Glomerular visceral epithelial cell (primary cell): ENCODE measurements around the gene RUNX1.
A peak's percentile ranks its signal among the peaks of the same experiment; 100 is the strongest.

Experiments used
- DNase-seq: peaks from one replicate; pipeline ENCODE4 v3.0.0-alpha.2; 2016; ENCODE audit errors: extremely low spot score

The RUNX1 gene

DNA sequence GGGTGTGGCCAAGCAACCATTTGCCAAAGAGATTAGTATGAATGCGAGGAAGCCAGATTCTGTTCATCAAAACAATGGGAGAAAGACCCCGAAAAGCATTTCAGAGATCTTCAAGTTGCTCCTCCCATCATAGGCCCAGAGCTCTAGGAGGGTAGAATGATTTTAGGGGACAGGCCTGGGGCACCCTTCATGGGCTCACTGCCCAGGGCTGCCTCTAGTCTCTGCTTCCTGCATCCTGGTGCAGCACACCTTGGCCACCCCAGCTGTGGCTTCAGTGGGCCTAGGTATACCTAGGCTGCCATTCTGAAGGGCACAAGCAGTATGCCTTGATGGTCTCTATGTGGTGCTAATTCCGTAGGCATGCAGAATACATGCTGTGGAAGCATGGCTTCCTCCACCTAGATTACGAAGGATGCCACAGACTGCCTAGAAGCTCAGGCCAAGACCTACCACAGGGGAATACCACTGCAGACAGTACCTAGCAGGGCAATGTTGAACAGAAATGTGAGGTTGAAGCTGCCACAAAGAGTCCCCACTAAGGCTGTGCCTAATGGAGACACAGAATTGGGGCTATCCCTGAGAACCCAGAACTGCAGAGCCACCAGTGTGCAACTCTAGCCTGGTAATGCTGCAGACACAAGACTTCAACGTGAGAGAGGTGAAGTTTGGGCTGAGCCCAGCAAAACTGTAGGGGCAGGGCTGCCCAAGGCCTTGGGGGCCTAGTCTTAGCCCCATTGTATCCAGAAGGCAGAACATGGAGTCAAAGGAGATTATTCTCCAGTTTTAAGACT lies 221.5 kb downstream of the RUNX1 start:
- no peak for DNase-seq

- DNase-seq, result no peak
These were observed 222.3 kb downstream of the RUNX1 start for GRCh38 chr21:34826836-34827235.

DNA sequence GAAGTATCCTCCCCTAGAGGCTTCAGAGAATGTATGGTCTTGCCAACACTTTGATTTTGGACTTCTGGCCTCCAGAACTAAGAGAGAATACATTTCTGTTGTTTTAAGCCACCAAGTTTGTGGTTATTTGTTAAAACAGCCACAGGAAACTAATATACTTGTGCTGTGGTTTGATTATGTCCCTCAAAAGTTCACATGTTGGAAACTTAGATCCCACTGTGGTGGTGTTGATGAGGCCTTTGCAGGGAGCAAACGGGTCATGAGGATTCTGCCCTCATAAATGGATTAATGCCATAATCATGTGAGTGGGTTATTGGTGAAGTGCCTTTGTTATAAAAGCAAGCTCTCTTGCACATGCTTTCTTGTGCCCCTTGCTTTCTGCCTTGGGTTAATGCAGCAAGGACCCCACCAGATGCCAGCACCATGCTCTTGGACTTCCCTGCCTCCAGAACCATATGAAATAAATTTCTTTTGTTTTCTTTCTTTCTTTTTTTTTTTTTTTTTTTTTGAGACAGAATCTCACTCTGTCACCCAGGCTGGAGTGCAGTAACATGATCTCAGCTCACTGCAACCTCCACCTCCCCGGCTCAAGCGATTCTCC lies 223.1 kb downstream of the RUNX1 start:
- DNase-seq, result no peak

GRCh38 chr21:34825101-34825500 lies 224.0 kb downstream of the RUNX1 start:
- no peak for DNase-seq

GRCh38 chr21:34824314-34824713 lies 224.8 kb downstream of the RUNX1 start:
- DNase-seq, result no peak

- peak; percentile 35 for DNase-seq
These were observed 226.2 kb downstream of the RUNX1 start for GRCh38 chr21:34822942-34823341.

GRCh38 chr21:34822168-34822567 lies 226.9 kb downstream of the RUNX1 start:
- no peak for DNase-seq

- no peak for DNase-seq
These were observed 227.4 kb downstream of the RUNX1 start for GRCh38 chr21:34821717-34822116.

DNA sequence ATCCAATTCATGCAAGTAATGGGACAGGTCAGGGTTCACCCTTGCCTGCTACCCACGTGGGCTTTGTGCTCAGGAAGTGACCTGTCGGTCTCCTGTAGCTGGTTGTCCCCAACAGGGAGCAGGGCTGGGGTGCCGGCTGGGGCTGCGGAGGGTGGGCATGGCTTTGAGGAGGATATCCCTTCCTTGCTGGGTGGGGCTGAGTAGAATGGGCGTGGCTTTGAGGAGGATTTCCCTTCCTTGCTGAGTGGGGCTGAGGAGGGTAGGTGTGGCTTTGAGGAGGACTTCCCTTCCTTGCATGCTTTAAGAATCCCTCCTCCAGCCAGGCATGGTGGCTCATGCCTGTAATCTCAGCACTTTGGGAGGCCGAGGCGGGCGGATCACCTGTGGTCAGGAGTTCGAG lies 229.1 kb downstream of the RUNX1 start:
- no peak for DNase-seq

- no peak for DNase-seq
These were observed 229.6 kb downstream of the RUNX1 start for GRCh38 chr21:34819357-34819999.

GRCh38 chr21:34818662-34819158 lies 230.4 kb downstream of the RUNX1 start:
- no peak for DNase-seq

GRCh38 chr21:34817821-34818661 lies 231.1 kb downstream of the RUNX1 start:
- DNase-seq, result no peak

DNA sequence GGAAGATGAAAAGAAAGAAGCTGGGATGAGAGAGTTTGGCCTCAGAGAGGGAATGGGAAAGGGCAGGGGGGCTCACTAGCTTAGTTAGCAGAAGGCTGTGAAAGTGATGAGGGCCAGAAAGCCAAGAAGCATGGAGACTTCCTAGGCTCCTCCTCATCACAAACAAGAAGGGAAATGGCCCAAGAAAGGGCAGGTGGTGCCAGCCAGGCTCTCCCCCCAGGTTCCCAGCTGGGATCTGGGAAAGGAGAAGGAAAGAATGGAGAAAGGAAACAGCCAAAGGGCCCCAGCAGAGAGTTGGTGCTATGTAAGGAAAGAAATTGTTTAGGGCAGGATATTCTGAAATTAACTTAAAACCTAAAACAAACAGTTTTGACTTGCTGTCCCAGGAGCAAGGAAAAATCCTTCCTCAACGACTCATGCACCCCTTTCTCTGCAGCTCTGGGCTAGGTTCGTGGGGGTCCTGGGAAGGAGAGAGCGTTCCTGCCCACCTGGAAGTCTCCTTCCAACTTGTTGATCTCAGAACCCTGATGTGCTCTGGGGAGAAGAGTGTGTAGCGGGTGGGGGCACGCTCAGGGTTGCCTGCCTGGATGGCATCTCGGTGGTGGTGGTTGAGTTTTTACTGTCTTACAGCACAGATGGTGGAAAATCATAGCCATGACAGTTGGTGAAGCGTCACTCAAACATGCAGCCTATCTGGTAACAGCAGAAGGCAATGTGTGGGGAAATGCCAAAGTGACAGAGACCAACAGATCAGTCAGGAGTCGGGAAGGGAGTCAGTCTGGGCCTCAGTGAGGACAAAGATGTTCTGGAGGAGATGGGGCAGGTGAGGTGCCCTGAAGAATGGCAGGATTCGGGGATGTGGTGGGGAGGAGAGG lies 233.0 kb downstream of the RUNX1 start:
- DNase-seq, result no peak

- no peak for DNase-seq
These were observed 234.6 kb downstream of the RUNX1 start for GRCh38 chr21:34814529-34814951.

GRCh38 chr21:34813266-34813894 lies 235.7 kb downstream of the RUNX1 start:
- no peak for DNase-seq

DNA sequence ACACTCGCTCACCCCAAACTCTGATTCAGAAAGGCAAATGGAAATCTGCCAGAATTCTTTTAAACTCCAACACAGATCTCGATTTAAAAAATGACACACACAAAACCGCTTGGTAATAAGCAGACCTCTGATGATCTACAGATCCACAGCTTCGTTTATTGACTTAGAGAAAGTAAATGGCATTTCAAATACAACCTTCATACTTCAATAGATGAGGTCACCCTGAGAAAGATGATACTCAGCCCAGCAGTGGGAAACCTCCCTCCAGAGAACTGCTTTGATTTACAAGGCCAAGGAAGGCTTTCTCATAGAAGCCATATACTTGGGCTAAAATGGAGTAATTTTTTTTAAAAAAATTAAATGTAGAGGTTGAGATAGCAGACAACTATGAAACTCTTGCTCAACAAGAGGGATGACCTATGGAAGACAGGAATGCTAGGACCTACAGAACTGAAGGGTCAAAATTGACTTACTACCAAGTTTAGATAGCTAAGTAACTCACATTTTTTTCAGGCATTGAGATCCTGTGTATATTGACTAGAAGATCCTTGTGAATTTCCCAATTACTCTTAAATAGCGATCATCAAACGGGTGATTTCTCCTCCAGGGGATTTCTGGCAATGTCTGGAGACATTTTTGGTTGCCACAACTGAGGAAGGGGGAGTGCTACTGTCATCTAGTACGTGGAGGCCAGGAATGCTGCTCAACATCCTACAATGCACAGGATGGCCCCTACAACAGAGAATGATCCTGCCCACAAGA lies 236.4 kb downstream of the RUNX1 start:
- peak; percentile 66 for DNase-seq

GRCh38 chr21:34811368-34811767 lies 237.7 kb downstream of the RUNX1 start:
- DNase-seq, result no peak

DNA sequence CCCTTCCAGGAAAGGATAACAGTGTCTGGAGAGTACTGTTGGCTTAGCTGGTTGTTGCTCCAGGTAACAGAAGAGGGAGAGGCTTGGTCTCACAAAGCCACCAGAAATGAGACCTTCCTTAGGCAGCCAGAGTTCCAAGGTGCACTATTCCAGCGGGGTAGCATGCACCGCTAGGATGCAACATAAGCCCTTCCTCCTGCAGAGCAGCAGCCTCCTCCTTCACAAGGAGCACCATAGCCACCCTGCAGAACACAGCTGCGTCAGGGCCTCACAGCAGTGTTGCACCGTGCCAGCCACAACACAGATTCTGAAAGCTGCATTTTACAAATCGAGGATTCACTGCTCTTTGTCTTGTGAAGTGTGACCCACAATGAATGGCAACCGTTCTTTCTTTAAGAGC lies 238.3 kb downstream of the RUNX1 start:
- no peak for DNase-seq

DNA sequence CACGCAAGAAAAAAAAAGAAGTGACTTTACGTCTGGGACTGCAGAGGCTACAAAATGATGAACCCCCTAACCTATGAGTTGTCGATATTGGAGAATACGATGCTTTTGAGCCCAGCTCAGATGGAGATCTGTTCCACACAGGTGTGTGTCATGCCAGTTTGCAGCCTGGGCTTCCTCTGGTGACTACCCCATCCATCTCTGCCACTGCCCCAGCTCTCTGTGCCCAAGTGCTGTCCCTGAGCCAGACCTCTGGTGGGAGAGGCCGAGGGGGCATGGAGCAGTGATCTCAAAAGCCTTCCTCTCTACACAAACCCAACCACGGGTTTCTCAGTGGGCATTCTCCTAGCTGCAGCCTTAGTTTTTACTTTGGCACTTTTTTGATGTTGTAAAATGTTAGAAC lies 239.3 kb downstream of the RUNX1 start:
- DNase-seq, result no peak
